H1 (cell line): Measurements from ENCODE around the gene MIGA1. TPM values are rescaled to one million over a fixed set of nuclear protein-coding genes. Genes with fewer than 3 reads are reported as not detected.

Experiments
- CTCF ChIA-PET: fragments of 300-600 bp; sonication (Branson Sonifier 250); formaldehyde crosslinking; loops from one replicate; lab custom pipeline; 2021; ENCODE audit not compliant: partially characterized antibody; lab: Charles Lee
- POLR2A ChIA-PET: fragments of 300-600 bp; sonication (Branson Sonifier 250); formaldehyde crosslinking; loops from one replicate; lab custom pipeline; 2021; ENCODE audit warnings: inconsistent platforms; ENCODE audit not compliant: partially characterized antibody; lab: Charles Lee
- DNase-seq, 2 experiments: peaks; one replicate each; pipeline versions ENCODE4 v3.0.0 to v3.0.0-alpha.2; 2010 to 2022; ENCODE audit warnings: low spot score in 2 of 2, low read depth in 1 of 2, mixed read lengths in 1 of 2
- FAIRE-seq: peaks from 2 replicates; lab custom pipeline; 2011; peaks lifted over from hg19 to GRCh38; lab: Jason Lieb, UNC
- H2AFZ ChIP-seq: 2 replicates; pipeline ENCODE4 v1.8.1; 2012; ENCODE audit warnings: low read length, inconsistent platforms
- H2AK5ac ChIP-seq: 2 replicates; pipeline ENCODE4 v1.6.1; 2013; ENCODE audit warnings: low read depth, low read length
- H2BK120ac ChIP-seq: replicated peaks from 2 replicates; pipeline ENCODE3; 2013; ENCODE audit warnings: low read depth, low read length, inconsistent platforms
- H2BK12ac ChIP-seq: 2 replicates; pipeline ENCODE4 v1.6.1; 2013; ENCODE audit warnings: low read depth, low read length
- H2BK15ac ChIP-seq: 2 replicates; pipeline ENCODE4 v1.6.1; 2013; ENCODE audit warnings: low read length
- H2BK20ac ChIP-seq: 2 replicates; pipeline ENCODE4 v1.6.1; 2013; ENCODE audit warnings: low read length
- H2BK5ac ChIP-seq: 2 replicates; pipeline ENCODE4 v1.6.1; 2013; ENCODE audit warnings: low read depth, low read length
- H3K14ac ChIP-seq: 2 replicates; pipeline ENCODE4 v1.6.1; 2013; ENCODE audit warnings: inconsistent platforms; ENCODE audit not compliant: insufficient read length
- H3K18ac ChIP-seq: 2 replicates; pipeline ENCODE4 v1.6.1; 2013; ENCODE audit warnings: low read length; ENCODE audit errors: extremely low read depth
- H3K23ac ChIP-seq: 2 replicates; pipeline ENCODE4 v1.6.1; 2013; ENCODE audit warnings: inconsistent platforms; ENCODE audit not compliant: insufficient read length
- H3K23me2 ChIP-seq: 2 replicates; pipeline ENCODE4 v1.6.1; 2013; ENCODE audit warnings: low read depth, low read length
- H3K27ac ChIP-seq: 2 replicates; pipeline ENCODE4 v1.6.1; 2011; ENCODE audit warnings: low read depth, low read length, inconsistent platforms
- H3K27me3 ChIP-seq, 4 experiments: replicated peaks in 1 of 4; 1 replicate in 1 of 4; 2 replicates in 3 of 4; pipeline versions ENCODE4 v1.6.1 to v1.8.1; 2011 to 2013; ENCODE audit warnings: low read length in 3 of 4, mild to moderate bottlenecking in 3 of 4, inconsistent platforms in 2 of 4, mixed read lengths in 2 of 4, moderate library complexity in 1 of 4; ENCODE audit not compliant: control insufficient read depth in 3 of 4, insufficient read depth in 3 of 4; ENCODE audit errors: extremely low read depth in 1 of 4
- H3K36me3 ChIP-seq, 4 experiments: 2 replicates each; pipeline versions ENCODE4 v1.6.1 to v1.8.1; 2011 to 2013; ENCODE audit warnings: mild to moderate bottlenecking in 4 of 4, low read length in 3 of 4, moderate library complexity in 2 of 4, control low read depth in 1 of 4, inconsistent platforms in 1 of 4; ENCODE audit not compliant: insufficient read depth in 4 of 4, control insufficient read depth in 2 of 4
- H3K4ac ChIP-seq: replicated peaks from 2 replicates; pipeline ENCODE3; 2013; ENCODE audit warnings: low read length, low read depth, mixed read lengths, inconsistent platforms; ENCODE audit not compliant: insufficient read length
- H3K4me1 ChIP-seq, 4 experiments: replicated peaks in 1 of 4; 1 replicate in 1 of 4; 2 replicates in 3 of 4; pipeline versions ENCODE4 v1.6.1 to v1.8.1; 2011 to 2013; ENCODE audit warnings: low read length in 3 of 4, inconsistent platforms in 2 of 4, mixed read lengths in 1 of 4; ENCODE audit not compliant: insufficient read depth in 4 of 4, control insufficient read depth in 3 of 4
- H3K4me2 ChIP-seq, 2 experiments: 2 replicates each; pipeline versions ENCODE4 v1.6.1 to v1.8.1; 2011 to 2013; ENCODE audit warnings: low read depth in 2 of 2, low read length in 2 of 2, control low read depth in 1 of 2, inconsistent platforms in 1 of 2, mild to moderate bottlenecking in 1 of 2; ENCODE audit not compliant: insufficient read depth in 1 of 2
- H3K4me3 ChIP-seq, 4 experiments: fragments of 200-600, 300-600 bp in 1 of 4; sonication (generic), shearing (Covaris generic), sonication (Bioruptor Twin) in 1 of 4; 2 replicates each; pipeline versions ENCODE4 v1.5.1 to v1.8.1; 2011 to 2016; ENCODE audit warnings: low read length in 4 of 4, low read depth in 3 of 4, control low read depth in 2 of 4, inconsistent platforms in 2 of 4, mild to moderate bottlenecking in 2 of 4, mixed read lengths in 1 of 4, moderate library complexity in 1 of 4; ENCODE audit not compliant: insufficient read depth in 2 of 4; ENCODE audit errors: extremely low read depth in 1 of 4
- H3K56ac ChIP-seq: replicated peaks from 2 replicates; pipeline ENCODE3; 2013; ENCODE audit warnings: low read depth, mild to moderate bottlenecking, mixed read lengths, low read length, inconsistent platforms; ENCODE audit not compliant: insufficient read length
- H3K79me1 ChIP-seq: 2 replicates; pipeline ENCODE4 v1.6.1; 2013; ENCODE audit warnings: low read depth, low read length, control low read depth
- H3K79me2 ChIP-seq, 2 experiments: 2 replicates each; pipeline versions ENCODE4 v1.6.1 to v1.8.1; 2012 to 2013; ENCODE audit warnings: low read length in 2 of 2, mild to moderate bottlenecking in 2 of 2, inconsistent platforms in 1 of 2; ENCODE audit not compliant: insufficient read depth in 2 of 2, control insufficient read depth in 1 of 2
- H3K9ac ChIP-seq, 4 experiments: replicated peaks in 1 of 4; 1 replicate in 1 of 4; 2 replicates in 3 of 4; pipeline versions ENCODE4 v1.6.1 to v1.8.1; 2011 to 2013; ENCODE audit warnings: low read depth in 3 of 4, low read length in 3 of 4, control low read depth in 2 of 4, mild to moderate bottlenecking in 2 of 4, moderate library complexity in 2 of 4, inconsistent platforms in 1 of 4; ENCODE audit errors: extremely low read depth in 1 of 4
- H3K9me3 ChIP-seq, 2 experiments: 2 replicates each; pipeline versions ENCODE4 v1.6.1 to v1.8.1; 2012 to 2013; ENCODE audit warnings: mild to moderate bottlenecking in 2 of 2, moderate library complexity in 2 of 2, control low read depth in 1 of 2, inconsistent platforms in 1 of 2, low read depth in 1 of 2, low read length in 1 of 2, mixed read lengths in 1 of 2; ENCODE audit not compliant: insufficient read depth in 2 of 2
- H4K20me1 ChIP-seq, 2 experiments: replicated peaks in 1 of 2; 2 replicates each; pipeline versions ENCODE3 to v1.8.1; 2011 to 2013; ENCODE audit warnings: inconsistent platforms in 2 of 2, low read length in 2 of 2, mild to moderate bottlenecking in 1 of 2; ENCODE audit not compliant: insufficient read depth in 2 of 2, control insufficient read depth in 1 of 2
- H4K5ac ChIP-seq: 2 replicates; pipeline ENCODE4 v1.6.1; 2013; ENCODE audit warnings: low read length, low read depth, mixed read lengths, inconsistent platforms; ENCODE audit not compliant: insufficient read length
- H4K8ac ChIP-seq: 2 replicates; pipeline ENCODE4 v1.8.0; 2013; ENCODE audit warnings: mild to moderate bottlenecking, moderate library complexity, low read length, inconsistent platforms; ENCODE audit not compliant: insufficient read depth; ENCODE audit errors: extremely low read depth
- H4K91ac ChIP-seq: replicated peaks from 2 replicates; pipeline ENCODE3; 2013; ENCODE audit warnings: low read length, mixed read lengths, inconsistent platforms; ENCODE audit not compliant: insufficient read length
- ASH2L ChIP-seq: fragments of 200-600, 300-600 bp; sonication (generic); IDR thresholded peaks from one replicate; pipeline ENCODE4 v1.7.1; 2017; ENCODE audit warnings: low read length
- ATF2 ChIP-seq: IDR thresholded peaks from 2 replicates; pipeline ENCODE4 v1.6.1; 2012; ENCODE audit warnings: low read length, inconsistent platforms
- CBX8 ChIP-seq: fragments of 300-800, 300-1000 bp; sonication (generic); IDR thresholded peaks from 2 replicates; pipeline ENCODE4 v1.7.1; 2016; ENCODE audit warnings: low read depth, low read length, borderline replicate concordance
- CTBP2 ChIP-seq: IDR thresholded peaks from 2 replicates; pipeline ENCODE4 v1.7.0; 2011; ENCODE audit warnings: borderline replicate concordance, mild to moderate bottlenecking, moderate library complexity, mixed read lengths, low read length; ENCODE audit not compliant: insufficient read depth, insufficient read length
- POLR2AphosphoS5 ChIP-seq: IDR thresholded peaks from 2 replicates; pipeline ENCODE4 v1.6.1; 2011; ENCODE audit warnings: low read depth, low read length
- RNF2 ChIP-seq: fragments of 200-900, 300-1000 bp; sonication (generic); IDR thresholded peaks from 2 replicates; pipeline ENCODE4 v1.7.1; 2016; ENCODE audit warnings: borderline replicate concordance, low read depth, mild to moderate bottlenecking, antibody characterized with exemption, low read length; ENCODE audit not compliant: poor library complexity, severe bottlenecking; ENCODE audit errors: missing control alignments
- WGBS, 2 experiments: shearing (Covaris generic) in 1 of 2; methylation state at CpG; one replicate each; pipeline versions ENCODE4 v1.1.6 to v1.1.7; 2013 to 2015; ENCODE audit warnings: low lambda C conversion rate in 2 of 2, mixed read lengths in 2 of 2, inconsistent platforms in 1 of 2, low coverage in 1 of 2, missing lambda C conversion rate in 1 of 2; ENCODE audit not compliant: insufficient replicate concordance in 2 of 2, insufficient coverage in 1 of 2, insufficient read length in 1 of 2; ENCODE audit errors: extremely low coverage in 1 of 2, missing lambda C conversion rate in 1 of 2; 5-methylcytosine and 5-hydroxymethylcytosine counted together
- polyA plus RNA-seq, 7 experiments: library from polyadenylated mRNA; depleted of rRNA in 3 of 7; stranded (reverse) in 5 of 7; unstranded in 2 of 7; fragments of >200 nt in 5 of 7; fragments of 200-250 nt in 2 of 7; gene quantifications; 1 replicate in 5 of 7; 2 replicates in 1 of 7; 4 replicates in 1 of 7; pipeline versions ENCODE4 v1.2.1 to v1.2.3, GENCODE V29; 2011 to 2013; ENCODE audit warnings: missing spikeins in 2 of 7, mixed read lengths in 2 of 7
- total RNA-seq: library from RNA; stranded (reverse); fragmentation: NEBNext Ultra II Directional; extraction: Animal tissue kit (Norgen Biotek cat#: 25700); gene quantifications from 2 replicates; pipeline ENCODE4 v1.2.1, GENCODE V29; 2021
- TF ChIP-seq, protein P1 (sequence below): IDR thresholded peaks from 2 replicates; pipeline ENCODE4 v1.6.1; 2012; ENCODE audit warnings: inconsistent platforms
- TF ChIP-seq, protein P2 (sequence below), 3 experiments: IDR thresholded peaks; 1 replicate in 2 of 3; 2 replicates in 1 of 3; pipeline versions ENCODE4 v1.5.1 to v1.6.1; 2011; ENCODE audit warnings: low read length in 3 of 3, mild to moderate bottlenecking in 3 of 3, inconsistent platforms in 2 of 3, low read depth in 1 of 3, moderate library complexity in 1 of 3; ENCODE audit not compliant: insufficient read depth in 1 of 3; ENCODE audit errors: control extremely low read depth in 1 of 3

Gene MIGA1
- total and polyA plus RNA-seq, 2 of the 8 experiments (the other 6 are each of a cell fraction or from before 2014, with no cell fraction given) = 0.95 to 7.0 TPM

GRCh38 chr1:77882411-77882810 lies 103.0 kb downstream of the MIGA1 start:
- no peaks in the 10 kb centered on the region for H3K27me3 ChIP-seq
- H4K20me1 ChIP-seq = no peaks in the 10 kb centered on the region
- no peak overlapping the region for H2BK12ac ChIP-seq
- H3K79me1 ChIP-seq = no peaks in the 10 kb centered on the region
- no peak overlapping the region for H3K9ac ChIP-seq
- POLR2A ChIA-PET = no interaction called here
- no peak overlapping the region for H2BK5ac ChIP-seq
- H3K4me1 ChIP-seq = no peaks in the 10 kb centered on the region
- H3K9me3 ChIP-seq = no peaks in the 10 kb centered on the region
- no peak overlapping the region for H4K91ac ChIP-seq
- H3K27ac ChIP-seq = no peak overlapping the region
- no peak overlapping the region for H3K56ac ChIP-seq
- 97% methylated on average over 2 of the region's 2 CpGs; no CpG with 5 or more reads in 1 of the 2 experiments for WGBS, 2 experiments
- no peak overlapping the region for H3K4me2 ChIP-seq
- DNase-seq (no peak), FAIRE-seq (no peak)
- H2AFZ ChIP-seq = no peak overlapping the region
- no peak overlapping the region for H3K4me3 ChIP-seq
- no peak overlapping the region for H2AK5ac ChIP-seq
- H4K5ac ChIP-seq = no peak overlapping the region
- H3K36me3 ChIP-seq = no peaks in the 10 kb centered on the region
- no peaks in the 10 kb centered on the region for H3K79me2 ChIP-seq
- H2BK120ac ChIP-seq = no peak overlapping the region
- no peak overlapping the region for H4K8ac ChIP-seq
- H3K23ac ChIP-seq = no peak overlapping the region
- CTCF ChIA-PET = interaction anchor here (0.7 kb wide), 2 partner anchors 122 to 670 kb away, joined by 4 to 5 read pairs; no protein-coding TSS in a partner anchor
- no peak overlapping the region for H2BK20ac ChIP-seq
- H2BK15ac ChIP-seq = no peak overlapping the region
- H3K18ac ChIP-seq = no peak overlapping the region
- H3K4ac ChIP-seq = no peak overlapping the region
- no peak overlapping the region for H3K14ac ChIP-seq
- H3K23me2 ChIP-seq = no peaks in the 10 kb centered on the region
- no peak for TF ChIP-seq RNF2
- no peak for TF ChIP-seq ATF2
- no peak for TF ChIP-seq CTBP2
- no peak for TF ChIP-seq POLR2AphosphoS5
- TF ChIP-seq, protein P1, sequence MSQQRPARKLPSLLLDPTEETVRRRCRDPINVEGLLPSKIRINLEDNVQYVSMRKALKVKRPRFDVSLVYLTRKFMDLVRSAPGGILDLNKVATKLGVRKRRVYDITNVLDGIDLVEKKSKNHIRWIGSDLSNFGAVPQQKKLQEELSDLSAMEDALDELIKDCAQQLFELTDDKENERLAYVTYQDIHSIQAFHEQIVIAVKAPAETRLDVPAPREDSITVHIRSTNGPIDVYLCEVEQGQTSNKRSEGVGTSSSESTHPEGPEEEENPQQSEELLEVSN = no peak
- no peak for TF ChIP-seq ASH2L
- no peak for TF ChIP-seq CBX8
- TF ChIP-seq, protein P2, sequence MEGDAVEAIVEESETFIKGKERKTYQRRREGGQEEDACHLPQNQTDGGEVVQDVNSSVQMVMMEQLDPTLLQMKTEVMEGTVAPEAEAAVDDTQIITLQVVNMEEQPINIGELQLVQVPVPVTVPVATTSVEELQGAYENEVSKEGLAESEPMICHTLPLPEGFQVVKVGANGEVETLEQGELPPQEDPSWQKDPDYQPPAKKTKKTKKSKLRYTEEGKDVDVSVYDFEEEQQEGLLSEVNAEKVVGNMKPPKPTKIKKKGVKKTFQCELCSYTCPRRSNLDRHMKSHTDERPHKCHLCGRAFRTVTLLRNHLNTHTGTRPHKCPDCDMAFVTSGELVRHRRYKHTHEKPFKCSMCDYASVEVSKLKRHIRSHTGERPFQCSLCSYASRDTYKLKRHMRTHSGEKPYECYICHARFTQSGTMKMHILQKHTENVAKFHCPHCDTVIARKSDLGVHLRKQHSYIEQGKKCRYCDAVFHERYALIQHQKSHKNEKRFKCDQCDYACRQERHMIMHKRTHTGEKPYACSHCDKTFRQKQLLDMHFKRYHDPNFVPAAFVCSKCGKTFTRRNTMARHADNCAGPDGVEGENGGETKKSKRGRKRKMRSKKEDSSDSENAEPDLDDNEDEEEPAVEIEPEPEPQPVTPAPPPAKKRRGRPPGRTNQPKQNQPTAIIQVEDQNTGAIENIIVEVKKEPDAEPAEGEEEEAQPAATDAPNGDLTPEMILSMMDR (IDR thresholded peaks at IDR 0.05; ENCODE audit: control extremely low read depth in 1 of 3, insufficient read depth in 1 of 3, low read depth in 1 of 3, low read length in 3 of 3) = no peak
